Subcutaneous adipose tissue (tissue), 4 donors: ENCODE measurements around the gene SBSN. TPM values are rescaled to one million over a fixed set of nuclear protein-coding genes. Genes with fewer than 3 reads are reported as not detected.

Experiments
- total RNA-seq, 4 donors: library from RNA; depleted of rRNA; stranded (reverse); fragments of >200 nt; gene quantifications; one replicate each; pipeline ENCODE4 v1.1.0, GENCODE V29; 2016
- TF ChIP-seq, protein P1 (sequence below): fragments of 450-650 bp; IDR thresholded peaks from one replicate; pipeline ENCODE4 v1.5.1; 2016; ENCODE audit warnings: low read depth, mild to moderate bottlenecking, control low read depth, antibody characterized with exemption, moderate library complexity

Gene SBSN
- total RNA-seq, 4 donors from 2014 or later, result not detected

DNA sequence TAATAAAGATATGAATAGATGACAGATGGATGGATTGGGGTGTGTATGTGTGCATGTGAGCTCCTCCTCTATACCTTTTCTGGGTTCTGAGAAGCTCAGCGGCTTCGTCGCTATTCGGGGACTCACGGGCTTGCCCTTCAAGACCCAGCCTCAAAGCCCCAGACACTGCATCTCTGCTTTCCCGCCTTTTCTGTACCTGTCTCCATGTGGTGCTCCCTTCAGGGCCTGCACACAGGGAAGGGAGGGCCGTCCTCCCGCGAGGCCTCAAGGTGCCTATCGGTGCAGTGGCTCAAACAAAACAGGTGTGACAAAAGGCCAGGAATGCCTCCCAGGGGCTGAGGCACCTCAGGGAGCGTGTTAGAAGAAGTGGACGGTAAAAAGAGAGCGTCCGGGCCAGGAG, 54.0 kb downstream of the SBSN start:
- TF ChIP-seq, protein P1, sequence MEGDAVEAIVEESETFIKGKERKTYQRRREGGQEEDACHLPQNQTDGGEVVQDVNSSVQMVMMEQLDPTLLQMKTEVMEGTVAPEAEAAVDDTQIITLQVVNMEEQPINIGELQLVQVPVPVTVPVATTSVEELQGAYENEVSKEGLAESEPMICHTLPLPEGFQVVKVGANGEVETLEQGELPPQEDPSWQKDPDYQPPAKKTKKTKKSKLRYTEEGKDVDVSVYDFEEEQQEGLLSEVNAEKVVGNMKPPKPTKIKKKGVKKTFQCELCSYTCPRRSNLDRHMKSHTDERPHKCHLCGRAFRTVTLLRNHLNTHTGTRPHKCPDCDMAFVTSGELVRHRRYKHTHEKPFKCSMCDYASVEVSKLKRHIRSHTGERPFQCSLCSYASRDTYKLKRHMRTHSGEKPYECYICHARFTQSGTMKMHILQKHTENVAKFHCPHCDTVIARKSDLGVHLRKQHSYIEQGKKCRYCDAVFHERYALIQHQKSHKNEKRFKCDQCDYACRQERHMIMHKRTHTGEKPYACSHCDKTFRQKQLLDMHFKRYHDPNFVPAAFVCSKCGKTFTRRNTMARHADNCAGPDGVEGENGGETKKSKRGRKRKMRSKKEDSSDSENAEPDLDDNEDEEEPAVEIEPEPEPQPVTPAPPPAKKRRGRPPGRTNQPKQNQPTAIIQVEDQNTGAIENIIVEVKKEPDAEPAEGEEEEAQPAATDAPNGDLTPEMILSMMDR, result no peak

Other genes starting within 250 kb of the SBSN start
- not detected for gene HAMP, start 245.8 kb downstream of the SBSN start, total RNA-seq
- not detected for gene MAG, start 236.2 kb downstream of the SBSN start, total RNA-seq
- gene CD22, start 199.1 kb downstream of the SBSN start, total RNA-seq, result 10 to 100 TPM in 1 of 4 donors, 1 to 10 TPM in 2, not detected in 1; 3.2 to 11.7 (median 6.2) TPM
- not detected for gene FFAR1, start 180.4 kb downstream of the SBSN start, total RNA-seq
- 1 to 10 TPM in 3 of 4 donors, under 1 TPM in 1; 0.44 to 4.3 (median 2.2) TPM for gene FFAR3, start 169.9 kb downstream of the SBSN start, total RNA-seq
- gene GPR42, start 157.2 kb downstream of the SBSN start, total RNA-seq, result under 1 TPM in 1 of 4 donors, not detected in 3; 0.51 TPM
- gene FFAR2, start 80.1 kb downstream of the SBSN start, total RNA-seq, result 1 to 10 TPM in 1 of 4 donors, under 1 TPM in 1, not detected in 2; 0.38 to 1.5 TPM
- gene KRTDAP, start 37.8 kb downstream of the SBSN start, total RNA-seq, result not detected
- gene DMKN, start 14.7 kb downstream of the SBSN start, total RNA-seq, result 1 to 10 TPM in 3 of 4 donors, under 1 TPM in 1; 0.94 to 7.3 (median 1.9) TPM
- gene GAPDHS, start 5.1 kb upstream of the SBSN start, total RNA-seq, result not detected
- 10 to 100 TPM; 60.1 to 76.8 (median 73.6) TPM for gene TMEM147, start 17.3 kb upstream of the SBSN start, total RNA-seq
- gene ATP4A, start 35.3 kb upstream of the SBSN start, total RNA-seq, result not detected
- not detected for gene PMIS2, start 57.9 kb upstream of the SBSN start, total RNA-seq
- 1 to 10 TPM; 2.4 to 7.7 (median 3.4) TPM for gene HAUS5, start 84.4 kb upstream of the SBSN start, total RNA-seq
- gene RBM42, start 100.7 kb upstream of the SBSN start, total RNA-seq, result 10 to 100 TPM; 27.7 to 55.4 (median 32.6) TPM
- 1 to 10 TPM in 2 of 4 donors, not detected in 2; 1.1 to 1.2 TPM for gene ETV2, start 113.4 kb upstream of the SBSN start, total RNA-seq
- gene COX6B1, start 120.0 kb upstream of the SBSN start, total RNA-seq, result 100 to 1,000 TPM; 422 to 625 (median 529) TPM
- gene UPK1A, start 138.2 kb upstream of the SBSN start, total RNA-seq, result under 1 TPM in 1 of 4 donors, not detected in 3; 0.34 TPM
- gene ZBTB32, start 176.2 kb upstream of the SBSN start, total RNA-seq, result under 1 TPM in 1 of 4 donors, not detected in 3; 0.33 TPM
- gene KMT2B, start 189.7 kb upstream of the SBSN start, total RNA-seq, result 10 to 100 TPM in 3 of 4 donors, 1 to 10 TPM in 1; 7.3 to 26.6 (median 15.1) TPM
- 10 to 100 TPM in 1 of 4 donors, 1 to 10 TPM in 3; 4.4 to 13.8 (median 5.9) TPM for gene IGFLR1, start 214.1 kb upstream of the SBSN start, total RNA-seq
- 10 to 100 TPM; 14.8 to 30.5 (median 19.7) TPM for gene U2AF1L4, start 217.1 kb upstream of the SBSN start, total RNA-seq
- 10 to 100 TPM; 23.4 to 71.3 (median 35.7) TPM for gene PSENEN, start 217.3 kb upstream of the SBSN start, total RNA-seq
- 10 to 100 TPM in 2 of 4 donors, 1 to 10 TPM in 2; 7.5 to 12.2 (median 10.0) TPM for gene LIN37, start 220.3 kb upstream of the SBSN start, total RNA-seq
- gene HSPB6, start 228.7 kb upstream of the SBSN start, total RNA-seq, result 100 to 1,000 TPM in 2 of 4 donors, 10 to 100 TPM in 2; 50.1 to 554 (median 117) TPM
- gene PROSER3, start 229.9 kb upstream of the SBSN start, total RNA-seq, result 1 to 10 TPM; 2.8 to 5.7 (median 3.5) TPM
- gene ARHGAP33, start 247.3 kb upstream of the SBSN start, total RNA-seq, result 10 to 100 TPM in 1 of 4 donors, 1 to 10 TPM in 2, under 1 TPM in 1; 0.33 to 12.2 (median 4.5) TPM